Effector CD8-positive, alpha-beta T cell (primary cell): Measurements from ENCODE around the gene GNLY.
"Not testable (repeated sequence)": the region's sequence is repeated elsewhere in the genome, so short reads cannot be mapped to it uniquely, and the experiment has no call there.

ENCODE experiments used
- DNase-seq: peaks from one replicate; lab custom pipeline; 2025; lab: John Stamatoyannopoulos, UW
- total RNA-seq, 4 experiments: gene quantifications; one replicate each; lab custom pipeline; 2026; lab: John Stamatoyannopoulos, UW

The GNLY gene
- total RNA-seq = 17.1 to 311 (median 138) reads per million in 4 experiments

- DNase-seq = no peak
These were observed at the start of gene GNLY for GRCh38 chr2:85694052-85695025. Gene GNLY, plus strand, starts transcription at chr2:85694358. Its CDS starts 61 bp downstream, at chr2:85694419.

GRCh38 chr2:85644909-85645308 is 49.2 kb upstream of the GNLY start:
- DNase-seq = no peak

GRCh38 chr2:85646166-85646565 is 48.0 kb upstream of the GNLY start:
- DNase-seq = no peak

GRCh38 chr2:85647823-85648526 is 46.2 kb upstream of the GNLY start:
- no peak for DNase-seq

DNA sequence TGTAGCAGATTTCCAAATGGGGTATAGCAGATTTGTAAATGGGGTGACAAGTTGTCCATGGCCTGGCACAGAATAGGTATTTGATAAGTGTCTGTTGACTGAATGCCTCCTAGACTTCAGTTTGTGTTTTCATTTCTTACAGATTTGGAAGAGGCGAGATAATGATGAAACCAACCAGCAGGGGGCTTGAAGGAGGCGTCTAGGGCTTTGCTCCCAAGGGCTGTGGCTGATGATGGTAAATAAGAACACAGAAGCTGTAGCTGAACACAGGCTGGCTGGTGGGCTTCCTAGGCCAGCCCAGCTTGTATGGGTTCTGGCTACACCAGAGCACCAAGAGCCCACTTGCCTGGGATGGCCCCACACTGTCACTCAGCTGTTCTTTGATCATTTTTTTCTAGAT is 45.5 kb upstream of the GNLY start:
- no peak for DNase-seq

DNA sequence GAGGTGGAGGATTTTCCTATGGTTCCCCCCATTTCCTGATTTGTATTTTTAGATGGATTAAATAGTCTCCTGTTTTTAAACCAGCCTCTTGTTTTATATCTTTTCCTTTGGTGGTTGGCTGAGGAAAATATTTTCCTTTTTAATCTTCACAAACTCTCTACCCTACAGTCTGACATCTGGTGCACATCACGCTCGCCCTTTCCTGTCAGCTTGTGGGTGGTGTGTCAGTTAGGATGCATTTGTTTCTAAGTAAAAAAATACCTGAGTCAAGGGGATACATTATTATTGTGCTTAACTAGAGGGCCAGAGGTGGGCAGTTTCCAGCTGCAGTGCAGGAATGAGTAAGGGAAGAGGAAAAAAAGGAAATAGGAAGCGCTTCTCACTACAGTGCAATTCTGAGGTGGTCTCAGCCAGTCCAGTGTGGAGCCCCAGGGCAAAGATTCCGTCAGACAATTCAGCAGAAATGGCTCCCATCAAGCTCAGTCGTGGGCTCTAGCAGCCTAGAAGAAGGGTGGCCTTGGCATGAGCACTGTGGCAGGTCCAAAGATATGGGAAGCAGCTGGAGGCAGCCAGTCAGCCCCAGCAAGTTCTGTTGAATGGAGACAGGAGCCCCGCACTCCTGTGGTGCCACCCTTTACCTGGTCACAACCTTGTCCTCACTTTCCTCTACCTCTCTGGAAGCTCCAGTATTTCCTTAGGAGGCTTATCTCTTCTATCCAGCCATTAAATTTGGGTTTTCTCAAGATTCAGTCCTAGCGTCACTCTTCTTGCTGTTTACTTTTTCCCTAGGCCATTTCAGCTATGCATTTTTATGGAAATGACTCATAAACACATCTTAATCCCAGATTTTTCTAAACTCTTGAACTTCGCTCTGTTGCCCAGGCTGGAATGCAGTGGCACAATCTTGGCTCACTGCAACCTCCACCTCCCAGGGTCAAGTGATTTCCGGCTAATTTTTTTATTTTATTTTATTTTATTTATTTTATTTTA is 44.7 kb upstream of the GNLY start:
- DNase-seq = no peak

DNA sequence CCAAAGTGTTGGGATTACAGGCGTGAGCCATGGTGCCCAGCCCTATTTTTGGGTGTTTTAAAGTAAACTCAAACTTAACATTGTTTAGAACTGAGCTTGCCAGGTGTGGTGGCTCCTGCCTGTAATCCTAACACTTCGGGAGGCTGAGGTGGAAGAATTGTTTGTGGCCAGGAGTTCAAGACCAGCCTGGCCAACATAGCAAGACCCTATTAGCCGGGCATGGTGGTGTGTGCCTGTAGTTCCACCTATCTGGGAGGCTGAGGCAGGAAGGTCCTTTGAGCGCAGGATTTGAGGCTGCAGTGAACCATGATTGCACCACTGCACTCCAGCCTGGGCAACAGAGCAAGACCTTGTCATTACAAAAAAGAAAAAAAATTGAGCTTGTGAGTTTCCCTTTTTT is 43.7 kb upstream of the GNLY start:
- no peak for DNase-seq

DNA sequence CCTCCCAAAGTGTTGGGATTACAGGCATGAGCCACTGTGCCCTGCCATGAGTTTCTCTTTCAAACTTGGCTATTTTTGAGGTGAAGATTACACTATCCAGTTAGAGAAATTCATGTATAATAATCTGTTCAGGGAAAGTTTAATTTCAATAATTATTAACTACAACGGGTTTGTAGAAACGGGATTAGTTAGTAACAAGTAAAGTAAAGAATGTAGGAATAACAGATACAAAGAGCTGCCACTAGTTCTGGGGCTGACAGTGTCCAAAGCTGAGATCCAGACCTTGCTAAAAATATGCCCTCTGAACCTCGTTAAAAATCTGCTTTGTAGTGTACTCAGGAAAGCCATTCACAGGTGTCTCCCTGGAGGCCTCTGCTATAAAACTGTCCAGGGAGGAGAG is 43.1 kb upstream of the GNLY start:
- DNase-seq = no peak

DNA sequence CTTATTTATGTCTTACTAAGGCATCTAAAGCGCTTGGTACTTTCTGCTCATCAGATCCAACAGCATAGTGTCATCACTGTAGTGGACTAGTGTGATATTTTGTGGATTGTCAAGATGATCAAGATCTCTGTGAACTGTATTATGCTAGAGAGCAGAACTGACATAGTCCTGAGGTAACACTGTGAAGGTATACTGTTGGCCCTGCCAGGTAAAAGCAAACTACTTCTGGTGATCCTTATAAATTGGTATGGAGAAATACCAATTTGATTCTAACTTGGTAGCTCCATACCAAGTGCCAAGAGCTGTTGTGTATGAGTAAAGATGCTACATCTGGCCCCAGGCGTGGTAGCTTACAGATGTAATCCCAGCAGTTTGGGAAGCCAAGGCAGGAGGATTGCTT is 42.1 kb upstream of the GNLY start:
- no peak for DNase-seq

DNA sequence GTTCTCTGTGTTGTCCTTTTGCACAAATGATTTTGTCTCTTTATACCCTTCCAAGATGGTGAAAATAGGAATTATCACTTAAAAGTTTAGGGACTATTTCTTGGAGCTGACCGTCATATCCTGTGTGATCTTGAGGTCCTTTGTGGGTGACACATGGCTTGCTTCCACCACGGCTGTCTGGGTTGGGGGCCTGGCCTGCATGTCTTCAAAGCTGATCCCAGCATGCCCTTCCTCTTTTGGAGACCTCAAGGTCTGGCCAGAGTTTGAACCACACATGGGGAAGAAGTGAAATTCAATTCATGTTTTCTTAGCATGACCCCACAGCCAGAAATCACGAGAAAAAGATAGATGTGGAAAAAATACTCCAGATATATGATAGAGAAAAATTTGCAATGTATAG is 40.2 kb upstream of the GNLY start:
- no peak for DNase-seq

GRCh38 chr2:85655961-85656417 is 38.2 kb upstream of the GNLY start:
- DNase-seq = no peak

GRCh38 chr2:85656468-85656867 is 37.7 kb upstream of the GNLY start:
- DNase-seq = no peak

GRCh38 chr2:85657399-85657798 is 36.8 kb upstream of the GNLY start:
- DNase-seq = not testable (repeated sequence)

DNA sequence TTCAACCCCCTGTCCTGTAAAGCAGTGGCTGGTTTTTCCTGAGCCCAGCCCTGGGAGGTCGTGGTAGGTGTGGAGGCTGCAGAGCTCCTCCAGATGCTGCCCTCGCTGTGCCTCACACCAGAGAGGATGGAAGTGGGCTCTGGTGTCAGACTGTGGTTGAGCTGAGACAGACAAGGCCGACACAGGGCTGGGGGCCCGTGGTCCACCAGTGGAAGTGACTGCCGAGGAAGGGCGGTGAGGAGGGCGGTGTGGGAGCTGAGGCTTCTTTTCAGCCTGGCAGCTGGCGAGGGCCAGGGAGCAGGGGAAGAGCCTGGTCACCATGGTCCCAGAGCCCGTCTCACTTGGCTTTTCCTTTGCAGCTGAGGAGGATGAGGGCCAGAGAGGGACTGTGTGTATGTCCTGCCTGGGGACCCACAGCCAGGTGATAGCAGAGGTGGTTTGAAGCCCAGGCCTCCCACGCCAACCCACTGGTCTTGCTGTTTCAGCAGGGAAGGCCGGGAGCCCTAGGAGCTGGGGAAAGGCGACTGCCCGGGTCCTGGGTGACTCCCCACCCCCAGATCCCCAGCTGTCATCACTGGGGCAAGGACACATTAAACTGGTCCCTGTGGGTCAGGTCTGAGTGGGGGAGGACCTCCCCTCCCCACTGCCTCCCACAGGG is 34.7 kb upstream of the GNLY start:
- DNase-seq = no peak

- DNase-seq = not testable (repeated sequence)
These were observed 33.9 kb upstream of the GNLY start for GRCh38 chr2:85660301-85660700.

- no peak for DNase-seq
These were observed 33.4 kb upstream of the GNLY start for GRCh38 chr2:85660725-85661124.

DNA sequence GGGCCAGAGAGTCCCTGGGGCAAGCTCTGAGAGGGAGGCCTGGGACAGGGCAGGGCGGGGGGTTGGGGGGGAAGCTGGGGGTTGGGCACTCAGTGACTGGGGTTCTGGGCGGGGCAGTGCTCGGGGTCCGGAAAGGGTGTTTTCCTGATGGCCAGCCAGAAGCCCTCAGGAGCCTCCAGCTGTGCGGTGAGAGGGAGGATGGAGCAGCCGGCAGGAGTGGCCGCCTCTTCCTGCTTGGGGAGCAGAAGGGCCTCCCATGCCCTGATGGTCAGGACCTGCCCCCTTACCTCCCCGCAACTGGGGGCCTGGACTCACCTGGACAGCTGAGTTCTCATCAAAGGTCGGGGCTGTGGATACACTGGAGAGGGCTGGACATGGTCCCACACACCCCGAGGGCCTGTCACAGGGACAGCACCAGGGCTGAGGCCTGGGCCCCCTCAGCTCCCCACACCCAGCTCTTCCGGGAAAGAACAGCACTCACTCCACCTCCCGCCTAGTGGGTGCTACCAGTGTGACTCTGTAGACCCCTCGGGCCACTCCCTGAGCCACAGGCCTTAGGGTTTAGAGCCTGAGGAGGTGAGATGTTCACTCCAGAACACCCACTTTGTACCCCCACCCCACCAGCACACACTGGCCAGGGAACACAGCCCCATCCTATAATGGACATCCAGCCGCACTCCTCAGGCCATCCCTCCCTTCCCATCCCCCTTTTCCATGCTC is 32.9 kb upstream of the GNLY start:
- no peak for DNase-seq

DNA sequence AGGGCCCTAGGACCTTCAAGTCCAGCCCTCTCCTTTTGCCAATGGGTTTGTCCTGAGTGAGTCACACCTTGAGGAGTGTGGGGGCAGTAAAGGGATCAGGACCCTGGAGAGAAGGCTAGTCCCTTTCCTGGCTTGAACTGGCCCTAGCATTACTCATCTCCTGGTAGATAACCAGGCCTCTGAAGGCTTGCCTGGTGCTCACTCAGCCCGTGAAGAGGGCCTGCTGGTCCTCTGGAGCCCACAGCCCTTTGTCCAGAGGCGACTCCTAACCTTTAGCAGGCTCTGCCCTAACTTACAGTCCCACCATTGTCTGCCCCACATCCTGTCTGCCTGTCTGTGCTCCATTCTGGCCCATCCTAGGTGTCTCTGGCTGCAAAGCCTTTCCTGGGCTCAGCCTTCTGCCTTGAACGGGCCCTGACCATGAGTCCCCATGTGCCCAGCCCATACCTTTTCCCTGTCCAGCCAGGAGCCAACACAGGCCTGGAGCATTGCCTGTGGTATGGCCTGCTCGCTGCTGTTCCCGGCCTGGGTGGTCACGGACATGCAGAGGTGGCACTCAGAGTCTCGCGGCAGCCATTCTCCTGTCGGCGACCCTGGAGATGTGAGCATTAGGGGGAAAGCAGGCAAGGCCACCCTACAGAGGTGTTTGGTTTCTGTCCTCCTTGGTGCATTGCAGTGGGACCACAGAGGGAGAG is 31.1 kb upstream of the GNLY start:
- no peak for DNase-seq

GRCh38 chr2:85663594-85664565 is 30.3 kb upstream of the GNLY start:
- DNase-seq = no peak
